Cardiac muscle cell (in vitro differentiated cells and primary cell): Measurements from ENCODE around the gene TUBB4A. TPM values are rescaled to one million over a fixed set of nuclear protein-coding genes. Genes with fewer than 3 reads are reported as not detected.

Experiments used
- DNase-seq, 2 donors: peaks; one replicate each; pipeline versions ENCODE4 v3.0.0 to v3.0.0-alpha.2; 2010 to 2017; ENCODE audit warnings: low read depth in 1 of 2, low spot score in 1 of 2
- H3K27ac ChIP-seq: fragments of 200-600 bp; sonication (generic); 2 replicates; pipeline ENCODE4 v1.5.1; 2016
- H3K27me3 ChIP-seq: fragments of 200-600 bp; sonication (generic); 2 replicates; pipeline ENCODE4 v1.6.0; 2016; ENCODE audit warnings: control low read depth
- H3K36me3 ChIP-seq: fragments of 200-600 bp; sonication (generic); 2 replicates; pipeline ENCODE4 v1.5.1; 2016; ENCODE audit warnings: control low read depth
- H3K4me1 ChIP-seq: fragments of 200-600 bp; sonication (generic); 2 replicates; pipeline ENCODE4 v1.8.1; 2017; ENCODE audit warnings: low read depth, mild to moderate bottlenecking, mixed run types
- H3K4me3 ChIP-seq: fragments of 200-600 bp; sonication (generic); 2 replicates; pipeline ENCODE4 v1.5.1; 2016; ENCODE audit warnings: mild to moderate bottlenecking
- H3K9me3 ChIP-seq: fragments of 200-600 bp; sonication (generic); 2 replicates; pipeline ENCODE4 v1.5.1; 2017; ENCODE audit warnings: low read depth, mild to moderate bottlenecking, control low read depth
- CTCF ChIP-seq: IDR thresholded peaks from 2 replicates; pipeline ENCODE4 v1.5.1; 2012; ENCODE audit warnings: low read depth, mild to moderate bottlenecking, low read length
- polyA plus RNA-seq: library from polyadenylated mRNA; unstranded; fragments of >200 nt; fragmentation: Nextera tagmentation; extraction: Ambion mirVana; gene quantifications from 2 replicates; pipeline ENCODE4 v1.2.1, GENCODE V29; 2016
- total RNA-seq: library from RNA; depleted of rRNA; stranded (reverse); fragments of >200 nt; gene quantifications from 2 replicates; pipeline ENCODE4 v1.2.3, GENCODE V29; 2016

TUBB4A gene
- total and polyA plus RNA-seq, 2 experiments from 2014 or later = 18.2 to 21.6 TPM

GRCh38 chr19:6479836-6480398 lies 22.2 kb downstream of the TUBB4A start:
- H3K9me3 ChIP-seq = no peaks in the 10 kb centered on the region
- no peak overlapping the region for H3K4me3 ChIP-seq
- no peak overlapping the region for H3K27ac ChIP-seq
- H3K27me3 ChIP-seq = peaks cover 9% of the 10 kb centered on the region
- H3K4me1 ChIP-seq = no peaks in the 10 kb centered on the region
- no peak for TF ChIP-seq CTCF
- no peak for DNase-seq
- no peaks in the 10 kb centered on the region for H3K36me3 ChIP-seq

GRCh38 chr19:6478815-6479214 lies 23.3 kb downstream of the TUBB4A start:
- H3K27ac ChIP-seq = no peak overlapping the region
- no peak for DNase-seq
- no peaks in the 10 kb centered on the region for H3K36me3 ChIP-seq
- no peaks in the 10 kb centered on the region for H3K9me3 ChIP-seq
- H3K4me1 ChIP-seq = no peaks in the 10 kb centered on the region
- peaks cover 12% of the 10 kb centered on the region for H3K27me3 ChIP-seq
- no peak for TF ChIP-seq CTCF
- H3K4me3 ChIP-seq = no peak overlapping the region

GRCh38 chr19:6476896-6477431 lies 25.1 kb downstream of the TUBB4A start:
- Histone ChIP-seq H3K4me3 (peak overlapping the region; percentile 27), H3K4me1 (no peaks in the 10 kb centered on the region), H3K27ac (no peak overlapping the region), H3K27me3 (peaks cover 12% of the 10 kb centered on the region), H3K9me3 (no peaks in the 10 kb centered on the region), H3K36me3 (no peaks in the 10 kb centered on the region)
- no peak for TF ChIP-seq CTCF
- DNase-seq = no peak

GRCh38 chr19:6476155-6476895 lies 25.8 kb downstream of the TUBB4A start:
- H3K9me3 ChIP-seq = no peaks in the 10 kb centered on the region
- no peak overlapping the region for H3K27ac ChIP-seq
- no peaks in the 10 kb centered on the region for H3K4me1 ChIP-seq
- DNase-seq = peak; percentile 49 to 100
- peak overlapping the region; percentile 27 for H3K4me3 ChIP-seq
- H3K36me3 ChIP-seq = no peaks in the 10 kb centered on the region
- H3K27me3 ChIP-seq = peaks cover 12% of the 10 kb centered on the region
- no peak for TF ChIP-seq CTCF

GRCh38 chr19:6475321-6476108 lies 26.6 kb downstream of the TUBB4A start:
- no peaks in the 10 kb centered on the region for H3K36me3 ChIP-seq
- no peaks in the 10 kb centered on the region for H3K9me3 ChIP-seq
- no peak overlapping the region for H3K27ac ChIP-seq
- H3K27me3 ChIP-seq = peaks cover 12% of the 10 kb centered on the region
- TF ChIP-seq CTCF = no peak
- no peaks in the 10 kb centered on the region for H3K4me1 ChIP-seq
- peak overlapping the region; percentile 27 for H3K4me3 ChIP-seq
- DNase-seq = peak in 1 of 2 donors; percentile 47
